8988T (cell line): ENCODE results near the gene CFAP74.

Experiments
- DNase-seq: peaks from one replicate; pipeline ENCODE4 v3.0.0; 2011

CFAP74 gene

GRCh38 chr1:1924849-1925248, 78.7 kb downstream of the CFAP74 start:
- no peak for DNase-seq

GRCh38 chr1:1924386-1924785, 79.2 kb downstream of the CFAP74 start:
- DNase-seq: no peak

GRCh38 chr1:1922956-1923833, 80.4 kb downstream of the CFAP74 start:
- DNase-seq: no peak

GRCh38 chr1:1922702-1922955, 81.0 kb downstream of the CFAP74 start:
- DNase-seq: no peak

DNA sequence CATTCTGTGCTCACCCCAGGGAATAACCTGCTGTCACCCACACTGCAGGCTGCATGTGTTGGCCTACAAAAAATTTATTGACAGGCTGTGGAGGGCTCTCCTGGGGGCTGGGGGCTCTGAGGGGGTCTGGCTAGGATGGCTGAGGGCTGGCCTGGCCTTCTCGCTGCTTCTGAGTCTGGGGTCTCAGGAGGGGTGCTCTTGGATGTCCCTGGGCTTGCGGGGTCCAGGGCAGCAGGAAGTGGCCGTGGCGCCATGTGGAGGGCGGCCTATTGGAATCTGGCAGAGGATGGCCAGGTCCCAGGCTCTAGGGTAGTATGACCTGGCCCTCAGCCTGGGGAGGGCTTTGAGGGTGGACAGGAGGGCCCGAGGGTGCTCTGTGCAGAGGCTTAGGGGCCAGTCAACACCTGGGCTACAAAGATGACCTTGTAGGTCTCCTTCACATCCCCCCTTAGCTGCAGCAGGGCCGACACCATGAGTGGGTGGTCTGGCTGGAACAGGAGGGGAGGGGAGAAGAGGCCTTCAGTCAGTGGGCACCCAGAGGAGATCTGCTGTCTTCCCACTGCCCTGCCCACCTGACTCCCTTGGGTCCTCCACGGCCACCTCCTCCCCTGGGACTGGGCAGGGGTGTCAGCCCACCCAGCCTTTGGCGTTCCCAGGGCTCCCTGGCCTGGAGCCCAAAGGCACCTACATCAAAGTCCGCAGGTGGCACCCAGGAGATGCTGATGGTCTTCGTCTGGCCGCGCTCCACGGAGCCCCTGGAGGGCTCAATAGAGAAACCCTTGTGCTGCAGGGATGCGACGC, 81.5 kb downstream of the CFAP74 start:
- DNase-seq: no peak

GRCh38 chr1:1921459-1921862, 82.1 kb downstream of the CFAP74 start:
- no peak for DNase-seq

DNA sequence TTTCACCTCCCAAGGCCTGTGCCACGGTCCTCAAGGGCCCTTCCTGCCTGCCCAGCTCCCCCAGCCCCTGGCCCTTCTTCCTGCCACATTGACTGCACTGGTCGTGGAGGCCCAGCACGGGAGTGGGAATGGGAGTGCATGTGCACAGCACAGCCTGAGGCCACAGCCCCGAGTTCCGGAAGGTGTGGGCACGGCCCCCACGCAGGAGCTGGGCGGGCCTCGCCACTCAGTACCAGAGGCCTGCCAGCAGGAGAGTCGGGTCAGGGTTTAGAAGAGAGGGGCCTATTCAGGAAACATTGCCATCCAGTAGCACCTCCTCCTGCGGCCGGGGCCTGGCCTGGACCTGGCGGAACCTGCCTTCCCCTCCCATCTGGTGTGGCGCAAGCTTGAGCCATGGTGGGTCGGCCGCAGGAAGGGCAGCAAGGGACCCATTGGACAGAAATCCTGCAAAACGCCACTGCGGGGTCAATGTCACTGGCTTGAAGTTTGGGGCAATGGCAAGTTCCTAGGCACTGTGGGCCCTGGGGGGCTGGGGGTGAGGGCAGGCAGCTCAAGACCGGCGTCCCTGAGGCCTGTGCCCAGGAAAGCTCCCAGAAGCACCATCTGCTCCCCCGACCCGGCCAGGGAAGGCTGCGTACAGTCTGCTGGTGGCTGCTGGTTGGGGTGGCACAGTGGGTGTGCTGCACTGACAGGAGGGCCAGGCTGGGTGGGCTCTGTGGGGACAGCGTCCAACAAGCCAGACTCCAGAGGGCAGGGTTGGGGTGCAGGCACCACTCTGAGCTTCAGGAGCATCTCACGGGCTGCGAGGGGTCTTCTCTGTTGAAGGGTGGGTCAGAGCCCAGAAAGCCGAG, 82.8 kb downstream of the CFAP74 start:
- no peak for DNase-seq

DNA sequence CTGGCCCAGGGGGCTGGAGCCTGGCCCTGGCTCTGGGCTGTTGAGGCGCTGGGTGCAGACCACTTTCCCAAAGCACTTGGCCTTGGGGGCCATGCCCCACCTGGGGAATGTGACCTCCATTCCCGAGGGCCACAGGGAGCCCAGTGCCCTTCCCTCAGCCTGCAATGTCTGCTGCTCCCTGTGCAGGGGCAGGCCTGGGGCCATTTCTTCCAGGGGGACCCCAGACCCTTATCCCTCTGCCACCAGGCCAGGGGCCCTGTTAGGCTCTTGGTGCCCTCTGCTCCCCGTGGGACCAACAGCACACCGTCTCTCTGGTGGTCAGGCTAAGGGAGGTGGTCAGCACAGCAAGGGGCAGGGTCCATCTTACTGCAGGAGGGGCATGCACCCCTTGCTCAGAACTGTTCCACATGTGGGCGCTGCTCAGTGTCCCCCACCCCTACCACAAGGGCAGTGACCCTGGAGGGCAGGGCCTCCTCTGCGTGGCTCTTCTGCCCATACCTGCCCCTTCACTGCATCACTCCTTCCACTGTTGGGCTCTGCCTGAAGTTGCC, 83.5 kb downstream of the CFAP74 start:
- DNase-seq: no peak

DNA sequence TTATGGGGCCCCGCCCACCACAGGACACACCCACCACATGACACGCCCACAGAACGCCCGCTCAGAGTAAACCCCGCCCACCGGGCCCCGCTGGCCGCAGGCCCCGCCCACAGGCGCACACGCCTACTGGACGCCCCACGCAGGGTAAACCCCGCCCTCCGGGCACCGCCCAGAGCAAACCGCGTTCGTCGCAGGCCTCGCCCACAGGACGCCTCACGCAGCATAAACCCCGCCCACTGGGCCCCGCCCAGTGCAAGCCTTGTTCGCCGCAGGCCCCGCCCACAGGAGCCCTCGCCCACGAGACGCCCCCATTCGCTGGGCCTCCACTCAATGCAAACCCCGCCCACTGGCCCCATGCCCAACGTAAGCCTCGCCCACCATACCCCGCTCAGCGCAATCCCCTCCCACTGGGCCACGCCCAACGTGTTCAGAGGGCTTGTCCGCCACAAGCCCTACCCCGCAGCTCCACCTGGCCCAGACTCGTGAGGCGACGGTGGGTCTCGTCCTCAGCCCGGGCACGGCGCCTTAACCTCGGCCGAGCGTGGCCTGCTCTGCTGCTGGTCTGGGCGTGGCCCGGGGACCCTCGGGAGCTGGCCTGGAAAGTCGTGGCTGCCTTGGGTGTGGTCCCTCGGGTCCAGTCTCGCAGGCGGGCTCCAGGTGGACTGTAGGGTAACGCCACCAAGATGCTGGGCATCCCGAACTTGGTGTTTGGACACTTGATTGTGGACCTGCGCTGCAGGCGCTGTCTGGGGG, 84.1 kb downstream of the CFAP74 start:
- DNase-seq: peak; percentile 98

- peak; percentile 68 for DNase-seq
Observed at GRCh38 chr1:1918901-1919303, 84.7 kb downstream of the CFAP74 start, which contains the start of gene TMEM52. Gene TMEM52, minus strand, starts transcription at chr1:1919279. Its CDS starts 14 bp downstream, at chr1:1919265.

DNA sequence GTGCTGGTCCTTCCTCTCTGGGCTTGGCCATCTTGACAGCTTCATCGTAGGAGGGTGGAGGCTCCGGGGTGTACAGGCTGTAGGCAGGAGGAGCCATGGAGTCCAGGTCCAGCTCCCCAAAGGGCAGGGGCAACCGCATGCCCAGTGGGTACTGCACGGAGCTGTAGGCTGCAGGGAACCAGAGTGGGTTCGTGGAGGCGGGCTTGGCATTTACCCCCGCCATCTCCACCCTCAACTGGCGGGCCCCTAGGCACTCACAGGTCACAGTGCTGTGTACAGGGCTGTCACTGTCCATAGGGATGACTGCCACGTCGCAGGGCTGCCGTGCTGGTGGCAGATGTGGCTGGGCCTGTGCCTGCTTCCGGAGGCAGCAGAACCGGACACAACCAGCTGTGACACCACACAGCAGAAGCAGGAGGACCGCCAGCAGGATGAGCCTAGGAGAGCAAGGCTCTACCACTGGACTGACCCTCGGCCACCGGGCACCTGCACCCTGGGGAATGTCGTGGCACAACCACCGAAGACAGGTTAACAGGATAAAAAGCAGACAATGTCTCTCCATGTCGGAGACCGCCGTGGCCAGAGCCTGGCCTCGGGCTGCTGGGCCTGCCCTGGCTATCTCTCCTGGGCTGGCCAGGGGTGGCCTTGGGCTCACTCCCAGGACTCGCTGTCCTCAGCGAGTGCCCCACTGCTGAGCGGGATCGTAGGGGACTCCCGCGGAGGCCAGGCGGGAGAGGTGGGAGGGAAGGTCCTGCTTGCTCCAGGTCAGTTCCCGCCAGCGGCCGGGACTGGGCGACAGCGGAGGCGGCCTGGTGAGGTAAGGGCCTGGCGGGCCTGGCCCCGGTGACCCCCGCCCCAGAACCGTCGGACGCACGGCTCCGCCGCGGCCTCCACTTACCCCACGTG, 85.3 kb downstream of the CFAP74 start:
- DNase-seq: no peak

DNA sequence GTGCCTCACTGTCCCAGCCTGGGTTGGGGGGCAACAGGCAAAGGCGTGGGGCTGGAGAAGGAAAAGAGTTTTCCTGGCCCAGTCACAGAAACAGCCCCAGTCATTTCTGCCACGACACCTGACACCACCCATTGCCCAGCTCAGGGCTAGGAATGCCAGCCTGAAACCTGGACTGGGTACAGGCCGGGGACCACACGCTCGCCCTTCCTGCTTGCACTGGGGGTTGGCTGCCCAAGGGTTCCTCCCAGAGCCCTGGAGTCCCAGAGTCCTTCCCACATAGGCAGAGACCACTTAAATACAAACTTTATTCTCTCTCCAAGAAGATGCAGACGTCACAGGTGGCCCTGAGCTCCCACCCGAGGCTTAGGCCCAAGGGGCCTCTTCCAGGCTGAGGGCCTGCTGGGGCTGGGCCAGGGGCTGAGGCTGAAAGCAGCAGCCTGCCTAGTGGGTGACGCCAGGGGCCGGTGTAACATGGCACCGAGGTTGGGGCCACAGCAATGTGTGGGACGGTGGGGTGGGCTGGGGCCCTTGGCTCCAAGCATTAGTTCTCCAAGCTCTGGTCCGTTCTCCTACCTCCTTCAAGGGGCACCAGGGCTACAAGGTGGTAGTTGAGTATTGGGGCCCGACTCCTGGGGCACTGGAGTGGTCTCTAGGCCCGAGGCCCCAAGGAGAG, 86.1 kb downstream of the CFAP74 start:
- no peak for DNase-seq

DNA sequence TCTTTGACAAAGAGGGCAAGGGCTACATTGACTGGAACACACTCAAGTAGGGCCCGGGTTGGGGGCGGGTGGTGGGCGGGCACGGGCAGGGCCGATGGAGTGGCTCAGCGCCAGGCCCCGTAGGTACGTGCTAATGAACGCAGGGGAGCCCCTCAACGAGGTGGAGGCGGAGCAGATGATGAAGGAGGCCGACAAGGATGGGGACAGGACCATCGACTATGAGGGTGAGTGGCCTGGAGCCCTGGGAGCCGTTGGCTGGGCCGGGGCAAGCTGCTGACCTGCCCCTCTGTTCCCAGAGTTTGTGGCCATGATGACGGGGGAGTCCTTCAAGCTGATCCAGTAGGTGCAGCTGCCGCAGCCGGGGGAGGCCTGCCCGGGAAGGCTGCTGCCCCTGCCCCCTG, 86.7 kb downstream of the CFAP74 start:
- DNase-seq: no peak

DNA sequence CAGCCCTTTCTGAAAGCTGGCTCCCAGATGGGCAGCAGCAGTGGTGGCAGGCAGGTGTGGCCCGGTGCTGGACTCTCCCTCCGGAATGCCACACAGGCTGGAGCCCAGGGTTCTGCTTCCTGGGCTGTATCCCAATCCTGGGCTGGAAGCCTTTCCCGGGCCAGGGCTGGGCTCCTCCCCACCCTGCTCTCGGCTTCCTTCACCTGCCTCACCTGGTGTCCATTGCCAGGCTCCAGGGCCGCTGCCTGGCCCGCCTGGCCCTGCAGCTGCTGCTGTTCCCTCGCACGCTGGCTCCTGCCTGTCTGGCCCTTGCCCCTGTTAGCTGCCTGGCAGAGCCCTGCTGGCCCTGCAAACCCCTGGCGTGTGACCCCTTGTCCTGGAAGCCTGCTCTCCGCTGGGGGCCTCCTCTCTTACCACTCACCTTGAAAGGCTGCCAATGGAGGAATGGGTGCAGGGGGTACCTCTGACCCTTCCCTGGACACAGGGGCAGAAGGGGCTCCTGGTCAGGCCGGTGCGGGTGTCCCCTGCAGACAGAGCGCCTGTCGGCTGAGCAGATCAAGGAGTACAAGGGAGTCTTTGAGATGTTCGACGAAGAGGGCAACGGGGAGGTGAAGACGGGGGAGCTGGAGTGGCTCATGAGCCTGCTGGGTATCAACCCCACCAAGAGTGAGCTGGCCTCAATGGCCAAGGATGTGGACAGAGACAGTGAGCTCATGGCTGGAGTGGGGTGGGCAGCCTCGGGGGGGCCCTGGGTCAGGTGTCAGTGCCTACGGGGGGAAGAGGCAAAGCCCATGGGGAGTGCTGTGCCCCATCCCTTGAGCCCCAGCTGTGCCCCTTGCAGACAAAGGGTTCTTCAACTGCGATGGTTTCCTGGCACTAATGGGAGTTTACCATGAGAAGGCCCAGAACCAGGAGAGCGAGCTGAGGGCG, 87.4 kb downstream of the CFAP74 start:
- DNase-seq: no peak

DNA sequence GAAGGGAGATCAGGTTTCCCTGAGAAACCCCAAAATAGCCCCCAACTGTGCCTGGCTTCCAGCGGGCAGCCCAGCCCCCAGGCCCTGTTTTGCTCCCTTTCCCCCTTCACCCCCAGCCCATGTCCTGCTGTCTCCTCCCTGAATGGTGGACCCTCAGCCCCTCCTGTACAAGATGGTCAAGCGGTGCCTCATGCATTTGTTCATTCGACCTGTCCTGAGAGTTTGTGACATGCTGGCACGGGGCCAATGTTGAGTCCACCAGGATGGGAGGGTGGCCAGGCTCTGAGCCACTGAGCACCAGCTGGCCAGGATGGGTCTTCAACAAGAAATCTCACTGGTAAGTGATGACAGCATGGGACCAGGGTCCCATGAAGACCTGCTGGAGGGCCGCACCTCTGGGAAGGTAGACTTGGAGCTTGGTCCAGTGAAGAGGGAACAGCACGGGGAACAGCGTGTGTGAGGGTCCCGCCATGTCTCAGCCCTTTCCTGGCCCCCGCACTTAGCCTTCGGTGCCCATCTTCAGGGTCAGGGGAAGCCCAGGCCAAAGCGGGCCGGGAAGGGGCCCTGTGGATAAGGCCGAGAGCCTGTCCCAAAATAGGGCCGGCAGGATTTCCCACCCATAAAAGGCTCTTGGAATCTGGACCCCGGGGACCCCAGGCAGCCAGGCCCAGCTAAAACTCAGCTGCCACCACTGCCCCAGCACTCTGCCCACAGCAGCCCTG, 88.5 kb downstream of the CFAP74 start, which contains the start of gene CALML6:
CALML6 (plus strand) TSS at position 290 of the 722 bp plus-strand sequence; CDS start at position 311, 21 bp downstream.
- no peak for DNase-seq

DNA sequence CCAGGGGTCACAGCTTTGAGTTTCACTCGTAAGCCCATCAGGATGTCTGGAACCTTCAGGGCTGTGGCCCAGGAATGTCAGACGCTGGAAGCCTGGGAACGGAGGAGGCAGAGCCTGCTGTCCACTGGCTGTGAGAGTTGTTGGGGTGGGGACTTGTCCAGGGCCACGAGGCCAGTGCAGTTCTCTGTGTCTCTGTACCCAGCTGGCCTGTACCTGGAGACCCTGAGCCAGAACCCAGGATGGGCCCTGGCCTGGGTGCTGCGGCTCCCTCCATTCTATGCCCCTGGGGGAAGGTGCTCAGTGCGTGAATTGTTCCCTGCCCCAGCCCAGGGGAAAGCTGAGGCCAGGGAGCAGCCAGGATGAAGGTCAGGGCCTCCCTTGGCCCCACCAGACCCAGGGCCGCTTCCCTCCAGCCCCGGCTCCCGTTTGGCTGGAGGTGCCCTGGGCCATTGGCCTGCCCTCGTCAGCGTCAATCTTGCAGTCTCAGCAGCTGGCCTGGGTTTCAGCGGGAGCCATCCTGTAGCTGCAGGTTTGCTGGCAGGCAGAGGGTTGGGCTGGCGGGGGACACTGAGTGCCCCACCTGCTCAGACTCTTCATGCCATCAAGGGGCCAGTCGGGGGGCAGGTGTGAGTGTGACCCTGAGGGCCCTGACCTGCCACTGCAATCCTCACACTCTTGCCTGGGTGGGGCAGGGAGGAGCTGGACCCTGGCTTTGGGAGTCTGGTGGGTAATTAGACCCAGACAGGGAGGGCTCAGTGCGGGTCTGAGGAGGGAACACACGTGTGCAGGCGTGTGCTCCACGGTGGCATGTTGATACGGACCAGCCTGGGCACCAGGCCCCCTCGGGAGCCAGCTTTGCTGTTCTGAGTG, 89.2 kb downstream of the CFAP74 start:
- DNase-seq: no peak

- no peak for DNase-seq
Observed at GRCh38 chr1:1911350-1912041, 92.1 kb downstream of the CFAP74 start.
